Caco-2 (cell line): ENCODE results near the gene ATP9A. TPM values are rescaled to one million over a fixed set of nuclear protein-coding genes. Genes with fewer than 3 reads are reported as not detected.

Experiments
- BruUV-seq: library from RNA; stranded (reverse); fragments of 400-500 nt; replicated peaks from 2 replicates; lab custom pipeline; 2021; lab: Mats Ljungman, UMichigan
- CTCF ChIA-PET: fragments of 300-600 bp; sonication (Branson Sonifier 250); formaldehyde crosslinking; loops from one replicate; lab custom pipeline; 2022; ENCODE audit warnings: antibody characterized with exemption; lab: Charles Lee
- POLR2A ChIA-PET: fragments of 300-600 bp; sonication (Branson Sonifier 250); formaldehyde crosslinking; loops from one replicate; lab custom pipeline; 2022; ENCODE audit warnings: antibody characterized with exemption; lab: Charles Lee
- DNase-seq, 2 experiments: peaks; one replicate each; pipeline versions ENCODE4 v3.0.0 to v3.0.0-alpha.2; 2020 to 2022
- H3K27me3 ChIP-seq: replicated peaks from 2 replicates; pipeline ENCODE4 v1.6.0; 2011; ENCODE audit warnings: low read length; ENCODE audit not compliant: control insufficient read depth, insufficient read depth
- H3K36me3 ChIP-seq: 2 replicates; pipeline ENCODE4 v1.5.1; 2011; ENCODE audit warnings: low read length; ENCODE audit not compliant: control insufficient read depth, insufficient read depth
- H3K4me1 ChIP-seq: fragments of 250-450 bp; sonication (Bioruptor Pico); 2 replicates; pipeline ENCODE4 v1.5.1; 2020; ENCODE audit warnings: mild to moderate bottlenecking
- H3K4me3 ChIP-seq: 2 replicates; pipeline ENCODE4 v1.5.1; 2011; ENCODE audit warnings: low read depth, mild to moderate bottlenecking, control low read depth, low read length
- H3K9me3 ChIP-seq: fragments of 250-450 bp; sonication (Bioruptor Pico); 2 replicates; pipeline ENCODE4 v1.5.1; 2020; ENCODE audit warnings: mild to moderate bottlenecking, moderate library complexity
- H3K27ac Mint-ChIP-seq: one replicate; pipeline ENCODE4 v1.8.0; 2022; ENCODE audit warnings: mixed read lengths; ENCODE audit not compliant: unreplicated experiment
- H3K27me3 Mint-ChIP-seq: one replicate; pipeline ENCODE4 v1.8.0; 2022; ENCODE audit warnings: mixed read lengths; ENCODE audit not compliant: insufficient read depth, unreplicated experiment
- H3K36me3 Mint-ChIP-seq: one replicate; pipeline ENCODE4 v1.8.0; 2022; ENCODE audit warnings: mild to moderate bottlenecking, mixed read lengths; ENCODE audit not compliant: insufficient read depth, unreplicated experiment
- H3K4me1 Mint-ChIP-seq: one replicate; pipeline ENCODE4 v1.8.0; 2022; ENCODE audit warnings: low read depth, mixed read lengths; ENCODE audit not compliant: unreplicated experiment
- H3K4me3 Mint-ChIP-seq: one replicate; pipeline ENCODE4 v1.8.0; 2022; ENCODE audit warnings: mild to moderate bottlenecking, moderate library complexity, mixed read lengths; ENCODE audit not compliant: unreplicated experiment
- H3K9me3 Mint-ChIP-seq: one replicate; pipeline ENCODE4 v1.8.0; 2022; ENCODE audit warnings: mixed read lengths; ENCODE audit not compliant: unreplicated experiment
- intact Hi-C: fragments of 100-400 bp; cut with micrococcal nuclease; formaldehyde crosslinking; loops from one replicate; pipeline ENCODE4 v1.10.0; 2022; ENCODE audit not compliant: unreplicated experiment
- total RNA-seq: library from RNA; stranded (reverse); gene quantifications from 2 replicates; pipeline ENCODE4 v1.2.3, GENCODE V29; 2022
- TF ChIP-seq, protein P1 (sequence below), 2 experiments: fragments of 200-600 bp in 1 of 2; IDR thresholded peaks; 1 replicate in 1 of 2; 2 replicates in 1 of 2; pipeline versions ENCODE4 v1.5.1 to v1.8.0; 2011 to 2022; ENCODE audit warnings: antibody characterized with exemption in 1 of 2, control low read depth in 1 of 2, inconsistent platforms in 1 of 2, low read depth in 1 of 2, low read length in 1 of 2, mild to moderate bottlenecking in 1 of 2, moderate library complexity in 1 of 2; ENCODE audit not compliant: insufficient read depth in 1 of 2, severe bottlenecking in 1 of 2, unreplicated experiment in 1 of 2

Gene ATP9A
- total RNA-seq, 1 experiment from 2014 or later, result 102 TPM

GRCh38 chr20:51567622-51568021 is 200.6 kb downstream of the ATP9A start:
- H3K27me3 ChIP-seq, result no peaks in the 10 kb centered on the region; the same call in 1 of the 2 replicates
- no peak overlapping the region for H3K4me3 ChIP-seq
- ChIA-PET CTCF (interaction anchor here (0.8 kb wide), 1 partner anchor 27 kb away, joined by 4 read pairs; no protein-coding TSS in a partner anchor), POLR2A (no interaction called here)
- Mint-ChIP-seq H3K4me3 (no peak overlapping the region), H3K27me3 (peaks cover 18% of the 10 kb centered on the region), H3K4me1 (peaks cover 15% of the 10 kb centered on the region), H3K9me3 (peaks cover 16% of the 10 kb centered on the region), H3K27ac (no peak overlapping the region), H3K36me3 (no peaks in the 10 kb centered on the region)
- intact Hi-C loops, result no loop called here
- BruUV-seq, result no TSS peak
- TF ChIP-seq, protein P1, sequence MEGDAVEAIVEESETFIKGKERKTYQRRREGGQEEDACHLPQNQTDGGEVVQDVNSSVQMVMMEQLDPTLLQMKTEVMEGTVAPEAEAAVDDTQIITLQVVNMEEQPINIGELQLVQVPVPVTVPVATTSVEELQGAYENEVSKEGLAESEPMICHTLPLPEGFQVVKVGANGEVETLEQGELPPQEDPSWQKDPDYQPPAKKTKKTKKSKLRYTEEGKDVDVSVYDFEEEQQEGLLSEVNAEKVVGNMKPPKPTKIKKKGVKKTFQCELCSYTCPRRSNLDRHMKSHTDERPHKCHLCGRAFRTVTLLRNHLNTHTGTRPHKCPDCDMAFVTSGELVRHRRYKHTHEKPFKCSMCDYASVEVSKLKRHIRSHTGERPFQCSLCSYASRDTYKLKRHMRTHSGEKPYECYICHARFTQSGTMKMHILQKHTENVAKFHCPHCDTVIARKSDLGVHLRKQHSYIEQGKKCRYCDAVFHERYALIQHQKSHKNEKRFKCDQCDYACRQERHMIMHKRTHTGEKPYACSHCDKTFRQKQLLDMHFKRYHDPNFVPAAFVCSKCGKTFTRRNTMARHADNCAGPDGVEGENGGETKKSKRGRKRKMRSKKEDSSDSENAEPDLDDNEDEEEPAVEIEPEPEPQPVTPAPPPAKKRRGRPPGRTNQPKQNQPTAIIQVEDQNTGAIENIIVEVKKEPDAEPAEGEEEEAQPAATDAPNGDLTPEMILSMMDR (IDR thresholded peaks at IDR 0.05; ENCODE audit: insufficient read depth in 1 of 2, low read depth in 1 of 2, low read length in 1 of 2, severe bottlenecking in 1 of 2, unreplicated experiment in 1 of 2), result no peak
- H3K36me3 ChIP-seq, result no peaks in the 10 kb centered on the region
- H3K9me3 ChIP-seq, result peaks cover 8% of the 10 kb centered on the region; the same call in 1 of the 2 replicates
- peaks cover 10% of the 10 kb centered on the region for H3K4me1 ChIP-seq
- no peak for DNase-seq

DNA sequence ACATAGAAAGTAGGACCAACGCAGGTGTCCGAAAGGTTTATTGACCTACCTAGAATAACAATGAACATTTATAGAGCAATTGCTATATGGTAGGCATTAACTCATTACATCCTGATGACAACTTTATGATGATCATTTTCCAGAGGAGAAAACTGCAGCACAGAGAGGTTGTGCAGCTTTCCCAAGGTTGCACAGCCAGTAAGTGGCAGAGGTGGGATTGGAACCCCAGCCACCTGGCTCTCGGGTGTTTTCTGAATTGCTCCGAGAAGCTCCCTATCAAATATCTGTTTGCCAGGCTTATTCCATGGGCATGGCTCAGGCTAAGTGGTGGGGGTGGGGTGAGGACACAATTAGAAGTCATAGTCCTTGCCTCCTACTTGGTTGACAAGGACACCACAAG is 201.6 kb downstream of the ATP9A start:
- Mint-ChIP-seq H3K4me1 (peaks cover 20% of the 10 kb centered on the region), H3K4me3 (no peak overlapping the region), H3K9me3 (peaks cover 16% of the 10 kb centered on the region), H3K27ac (no peak overlapping the region), H3K36me3 (no peaks in the 10 kb centered on the region), H3K27me3 (peaks cover 20% of the 10 kb centered on the region)
- intact Hi-C loops, result no loop called here
- no peaks in the 10 kb centered on the region for H3K36me3 ChIP-seq
- TF ChIP-seq, protein P1 (IDR thresholded peaks at IDR 0.05; ENCODE audit: insufficient read depth in 1 of 2, low read depth in 1 of 2, low read length in 1 of 2, severe bottlenecking in 1 of 2, unreplicated experiment in 1 of 2), result no peak
- peaks cover 13% of the 10 kb centered on the region for H3K4me1 ChIP-seq
- no peak for DNase-seq
- H3K4me3 ChIP-seq, result no peak overlapping the region
- BruUV-seq, result no TSS peak
- H3K27me3 ChIP-seq, result no peaks in the 10 kb centered on the region; the same call in 1 of the 2 replicates
- CTCF ChIA-PET, result no interaction called here
- peaks cover 8% of the 10 kb centered on the region; the same call in 1 of the 2 replicates for H3K9me3 ChIP-seq
- POLR2A ChIA-PET, result no interaction called here

- no TSS peak for BruUV-seq
- intact Hi-C loops, result no loop called here
Measured at GRCh38 chr20:51565298-51566144, 202.7 kb downstream of the ATP9A start.

More at GRCh38 chr20:51565298-51566144, 202.7 kb downstream of the ATP9A start:
- peaks cover 16% of the 10 kb centered on the region for H3K9me3 Mint-ChIP-seq
- ChIA-PET CTCF (interaction anchor here (0.5 to 1.4 kb wide), 3 partner anchors 30 to 584 kb away, joined by 3 to 6 read pairs (median 3); no protein-coding TSS in a partner anchor), POLR2A (no interaction called here)
- H3K27ac Mint-ChIP-seq, result no peak overlapping the region
- no peaks in the 10 kb centered on the region for H3K36me3 Mint-ChIP-seq
- Histone ChIP-seq H3K4me1 (peaks cover 20% of the 10 kb centered on the region), H3K9me3 (peaks cover 8% of the 10 kb centered on the region; the same call in 1 of the 2 replicates), H3K27me3 (peaks cover 3% of the 10 kb centered on the region), H3K36me3 (no peaks in the 10 kb centered on the region), H3K4me3 (no peak overlapping the region)
- H3K4me3 Mint-ChIP-seq, result no peak overlapping the region
- H3K4me1 Mint-ChIP-seq, result peaks cover 31% of the 10 kb centered on the region
- TF ChIP-seq, protein P1 (IDR thresholded peaks at IDR 0.05; ENCODE audit: insufficient read depth in 1 of 2, low read depth in 1 of 2, low read length in 1 of 2, severe bottlenecking in 1 of 2, unreplicated experiment in 1 of 2), result no peak
- DNase-seq, result no peak
- H3K27me3 Mint-ChIP-seq, result peaks cover 28% of the 10 kb centered on the region
